Measurements from ENCODE around the gene THOC7.

DNA sequence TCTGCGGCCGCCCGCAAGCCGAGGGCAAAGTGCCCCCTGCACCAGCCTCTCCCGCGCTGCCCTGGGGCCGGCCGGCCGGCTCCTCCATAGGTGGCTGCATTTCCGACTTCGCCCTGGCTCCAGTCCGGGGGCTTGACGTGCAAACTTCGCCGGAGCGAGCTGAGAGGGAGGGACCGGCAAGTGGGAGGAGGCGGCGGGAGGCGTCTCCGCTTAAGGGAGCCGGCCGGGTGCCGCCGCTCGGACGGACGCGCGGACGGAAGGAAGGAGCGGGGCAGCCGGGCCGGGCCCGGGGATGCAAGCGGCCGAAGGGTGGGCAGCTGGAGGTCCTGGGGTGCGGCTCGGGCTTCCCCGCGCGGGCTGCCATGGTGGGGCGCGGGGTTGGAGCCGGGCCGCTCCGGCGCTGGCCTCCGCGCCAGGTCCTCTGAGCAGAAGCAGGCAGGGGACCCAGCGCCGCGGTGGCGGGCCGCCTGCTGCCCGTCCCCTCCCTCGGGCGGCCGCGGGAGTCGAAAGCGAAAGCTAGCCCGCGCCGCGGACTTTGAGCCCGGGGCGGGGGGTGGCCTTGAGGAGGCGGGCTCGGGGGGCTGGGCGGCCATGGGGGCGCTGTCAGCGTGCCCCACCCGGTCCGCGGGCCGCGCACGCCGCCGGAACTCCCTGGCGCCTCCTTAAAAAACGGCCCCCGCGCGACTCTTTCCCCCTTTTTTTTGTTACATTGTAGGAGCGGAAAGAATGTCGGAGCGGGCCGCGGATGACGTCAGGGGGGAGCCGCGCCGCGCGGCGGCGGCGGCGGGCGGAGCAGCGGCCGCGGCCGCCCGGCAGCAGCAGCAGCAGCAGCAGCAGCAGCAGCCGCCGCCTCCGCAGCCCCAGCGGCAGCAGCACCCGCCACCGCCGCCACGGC, 48.5 kb upstream of the THOC7 start, which contains the start of gene SCAANT1:
- TF ChIP-seq CTCF (IDR thresholded peaks at IDR 0.05) (peak in 5 of 6 experiments; percentile 7 to 45 (median 29)), POLR2A (IDR thresholded peaks at IDR 0.05) (peak; percentile 82 to 88)

Measured in adrenal gland (tissue), 5 donors.